Activated CD4-positive, alpha-beta T cell treated with anti-CD3 and anti-CD28 coated beads for 4 hours (primary cell): ENCODE results near the gene ANKRD13C.
"Not testable (repeated sequence)": the region's sequence is repeated elsewhere in the genome, so short reads cannot be mapped to it uniquely, and the experiment has no call there.

Experiments
- DNase-seq, 2 donors: peaks; one replicate each; pipeline ENCODE4 v3.0.0-alpha.2; 2020

ANKRD13C gene, protein sequence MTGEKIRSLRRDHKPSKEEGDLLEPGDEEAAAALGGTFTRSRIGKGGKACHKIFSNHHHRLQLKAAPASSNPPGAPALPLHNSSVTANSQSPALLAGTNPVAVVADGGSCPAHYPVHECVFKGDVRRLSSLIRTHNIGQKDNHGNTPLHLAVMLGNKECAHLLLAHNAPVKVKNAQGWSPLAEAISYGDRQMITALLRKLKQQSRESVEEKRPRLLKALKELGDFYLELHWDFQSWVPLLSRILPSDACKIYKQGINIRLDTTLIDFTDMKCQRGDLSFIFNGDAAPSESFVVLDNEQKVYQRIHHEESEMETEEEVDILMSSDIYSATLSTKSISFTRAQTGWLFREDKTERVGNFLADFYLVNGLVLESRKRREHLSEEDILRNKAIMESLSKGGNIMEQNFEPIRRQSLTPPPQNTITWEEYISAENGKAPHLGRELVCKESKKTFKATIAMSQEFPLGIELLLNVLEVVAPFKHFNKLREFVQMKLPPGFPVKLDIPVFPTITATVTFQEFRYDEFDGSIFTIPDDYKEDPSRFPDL

DNA sequence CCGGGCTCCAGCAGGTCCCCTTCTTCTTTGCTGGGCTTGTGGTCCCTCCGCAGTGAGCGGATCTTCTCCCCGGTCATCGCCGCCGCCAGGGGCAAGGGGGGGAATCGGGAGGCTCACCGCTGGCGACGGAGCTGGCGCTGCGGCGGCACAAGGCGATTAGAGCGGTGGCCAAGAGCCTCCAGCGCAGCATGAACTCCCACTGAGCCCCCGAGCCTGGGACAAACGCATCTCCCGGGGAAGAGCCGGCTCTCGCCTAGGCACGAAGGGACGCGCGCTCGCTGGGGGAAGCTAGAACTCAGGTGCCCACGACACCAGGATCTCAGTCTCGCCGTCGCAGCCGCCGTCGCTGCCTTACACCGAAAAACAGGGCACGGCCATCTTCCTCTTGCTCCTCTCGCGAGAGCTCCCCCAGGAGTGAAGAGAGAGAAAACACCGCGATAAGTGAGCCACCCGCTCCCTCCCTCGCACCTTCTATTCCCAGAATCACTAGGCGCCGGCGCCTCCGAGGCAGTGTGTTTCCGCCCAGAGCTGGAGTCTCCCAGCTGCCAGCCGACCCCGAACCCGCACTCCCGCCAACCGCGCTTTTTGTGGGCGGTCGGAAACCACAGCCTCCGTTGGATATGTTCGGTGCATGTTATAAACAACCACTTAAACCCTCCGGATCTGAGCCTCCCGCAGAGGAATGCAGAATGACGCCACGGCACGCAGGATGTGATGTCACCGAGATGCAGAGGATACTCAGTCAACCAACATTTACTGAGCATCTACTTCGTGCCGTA is at the start of gene ANKRD13C:
TSS of gene ANKRD13C (minus strand) at position 391 of the 779 bp plus-strand sequence. CDS start at position 77, 314 bp downstream.
- peak; percentile 89 to 92 for DNase-seq

DNA sequence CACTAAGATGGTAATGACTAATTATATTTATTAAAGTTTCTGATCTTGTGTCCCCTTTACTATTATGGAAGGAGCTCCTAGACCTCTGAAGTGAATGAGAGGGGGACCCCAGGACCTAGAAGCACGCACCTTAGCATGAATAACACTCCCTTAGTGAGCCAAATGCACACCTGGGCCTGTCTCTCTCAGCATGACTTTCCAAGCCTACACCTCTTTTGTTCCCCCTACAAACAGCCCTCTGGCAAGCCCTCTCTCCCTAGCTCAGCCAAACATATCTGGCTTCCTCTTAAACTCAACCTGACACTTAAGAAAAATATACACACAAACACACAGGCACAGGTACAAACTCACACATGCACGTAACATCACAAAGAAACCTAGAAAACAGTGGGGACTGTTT is 49.2 kb upstream of the ANKRD13C start:
- DNase-seq = no peak

DNA sequence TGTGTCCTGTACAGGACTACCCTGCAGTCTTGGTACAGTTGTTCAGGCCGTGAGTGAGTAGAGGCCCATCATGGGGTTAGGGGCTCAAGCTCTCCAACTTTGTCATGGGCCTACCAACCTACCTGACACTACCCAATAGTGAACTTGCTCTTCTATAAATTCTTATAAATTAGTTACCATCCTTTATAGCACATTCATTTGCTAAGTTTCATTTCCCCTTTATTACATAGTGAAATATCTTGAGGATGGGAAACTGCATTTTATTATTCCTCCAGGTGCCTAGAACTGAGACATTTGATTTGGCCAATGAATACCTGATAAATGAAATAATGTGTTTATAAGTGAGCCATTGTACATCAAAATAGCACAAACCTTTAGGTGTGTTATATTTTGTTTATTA is 47.5 kb upstream of the ANKRD13C start:
- DNase-seq = no peak

DNA sequence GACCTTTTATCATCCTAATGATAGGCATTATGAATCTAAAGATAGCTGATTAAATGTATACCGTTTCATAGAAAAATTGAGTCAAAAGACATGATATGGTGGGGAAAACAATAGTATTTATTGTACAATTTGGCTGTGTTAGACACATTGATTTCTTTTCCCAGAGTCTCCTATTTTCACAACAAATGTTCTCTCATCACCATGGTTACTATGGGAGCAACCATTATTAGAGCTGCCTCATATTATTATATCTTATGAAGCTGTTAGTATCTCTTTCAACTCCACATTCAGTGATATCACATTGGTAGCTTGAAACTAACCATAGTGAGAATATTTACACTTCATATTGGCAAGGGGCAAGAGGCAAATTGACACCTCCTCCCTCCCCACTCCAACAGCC is 45.8 kb upstream of the ANKRD13C start:
- no peak for DNase-seq

DNA sequence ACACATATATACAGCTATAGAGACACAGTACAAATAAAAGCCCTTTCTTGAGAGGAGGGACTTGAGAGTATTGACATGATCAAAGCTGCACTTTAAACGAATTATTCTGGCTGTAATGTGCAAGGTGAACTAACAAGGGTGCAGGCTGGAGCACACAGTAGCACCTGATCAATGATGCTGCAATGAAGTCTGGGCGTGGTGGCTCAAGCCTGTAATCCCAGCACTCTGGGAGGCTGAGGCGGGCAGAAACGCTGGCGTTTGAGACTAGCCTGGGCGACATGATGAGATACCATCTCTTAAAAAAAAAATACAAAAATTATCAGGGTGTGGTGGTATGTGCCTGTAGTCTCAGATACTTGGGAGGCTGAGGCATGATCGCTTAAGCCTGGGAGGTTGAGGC is 42.5 kb upstream of the ANKRD13C start:
- no peak for DNase-seq

DNA sequence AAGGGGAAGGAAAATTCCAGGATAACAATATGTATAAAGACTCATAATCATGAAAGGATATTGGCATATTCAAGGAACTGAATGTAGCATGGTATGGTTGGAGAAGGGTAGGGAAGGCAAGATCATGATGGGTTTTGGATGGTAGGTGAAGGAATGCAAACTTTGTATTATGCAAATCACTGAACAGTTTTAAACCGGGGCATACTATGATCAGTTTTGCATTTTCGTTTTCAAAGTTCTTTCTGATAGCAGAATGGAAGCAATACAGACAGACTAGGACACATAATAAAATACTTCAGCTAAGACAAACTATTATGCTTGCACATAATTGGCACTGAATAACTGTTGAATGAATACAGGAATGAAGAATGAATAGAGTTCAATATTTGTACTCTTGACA is 42.1 kb upstream of the ANKRD13C start:
- no peak for DNase-seq

DNA sequence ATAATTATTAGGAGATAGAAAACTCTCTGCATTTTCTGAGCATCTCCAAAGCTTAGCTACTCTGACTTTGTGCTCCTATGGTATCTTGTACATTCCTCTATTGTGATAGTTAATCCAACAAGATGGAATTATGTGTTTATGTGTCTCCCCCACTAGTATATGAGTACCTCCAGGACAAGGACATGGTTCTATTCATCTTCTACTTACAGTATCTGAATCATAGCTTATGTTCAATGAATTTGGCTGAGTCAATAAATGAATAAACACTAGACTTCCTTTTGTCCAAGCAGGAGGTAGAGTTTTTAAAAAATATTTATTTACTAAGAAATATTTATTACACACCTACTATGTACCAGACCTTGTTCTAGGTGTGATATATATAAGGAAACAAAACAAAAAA is 38.1 kb upstream of the ANKRD13C start:
- no peak for DNase-seq

DNA sequence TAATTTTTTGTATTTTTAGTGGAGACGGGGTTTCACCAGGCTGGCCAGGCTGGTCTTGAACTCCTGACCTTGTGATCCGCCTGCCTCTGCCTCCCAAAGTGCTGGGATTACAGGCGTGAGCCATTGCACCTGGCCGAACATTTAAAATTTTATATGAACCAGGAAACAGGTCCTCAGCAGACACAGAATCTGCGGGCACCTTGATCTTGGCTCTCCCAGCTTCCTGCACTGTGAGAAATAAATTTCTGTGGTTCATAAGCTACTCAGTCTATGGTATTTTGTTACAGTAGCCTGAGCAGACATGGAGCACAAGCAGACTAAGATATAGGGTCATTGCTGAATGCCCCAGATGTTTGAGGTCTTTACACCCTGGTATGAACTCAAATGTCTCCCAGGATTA is 33.0 kb upstream of the ANKRD13C start:
- no peak for DNase-seq

DNA sequence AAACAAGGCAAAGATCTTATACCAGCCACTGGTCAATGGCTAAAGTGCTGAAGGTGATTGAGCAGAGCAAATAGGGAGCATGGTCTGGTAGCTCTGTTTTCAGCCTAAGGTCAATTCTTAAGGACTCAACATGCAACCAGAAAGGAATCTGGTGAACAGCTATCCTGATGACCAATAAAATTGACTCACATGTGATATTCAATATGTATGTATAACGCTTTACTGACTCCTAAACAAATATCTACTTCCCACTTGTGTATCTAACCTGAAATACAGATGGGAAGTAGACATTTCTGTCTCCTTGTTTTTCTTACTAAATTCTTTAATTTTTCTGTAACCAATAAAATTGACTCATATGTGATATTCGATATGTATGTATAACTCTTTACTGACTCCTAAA is 31.6 kb upstream of the ANKRD13C start:
- no peak for DNase-seq

DNA sequence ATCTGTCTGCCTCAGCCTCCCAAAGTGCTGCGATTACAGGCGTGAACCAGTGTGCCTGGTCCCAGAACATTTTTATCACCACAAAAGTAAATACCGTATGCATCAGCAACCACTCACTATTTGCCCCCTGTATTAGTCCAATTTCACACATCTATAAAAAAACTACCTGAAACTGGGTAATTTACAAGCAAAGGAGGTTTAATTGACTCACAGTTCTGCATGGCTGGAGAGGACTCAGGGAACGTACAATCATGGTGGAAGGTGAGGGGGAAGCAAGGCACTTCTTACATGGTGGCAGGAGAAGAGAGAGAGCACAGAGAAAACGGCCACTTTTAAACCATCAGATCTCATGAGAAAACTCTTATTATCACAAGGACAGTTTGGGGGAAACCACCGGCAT is 31.0 kb upstream of the ANKRD13C start:
- no peak for DNase-seq

DNA sequence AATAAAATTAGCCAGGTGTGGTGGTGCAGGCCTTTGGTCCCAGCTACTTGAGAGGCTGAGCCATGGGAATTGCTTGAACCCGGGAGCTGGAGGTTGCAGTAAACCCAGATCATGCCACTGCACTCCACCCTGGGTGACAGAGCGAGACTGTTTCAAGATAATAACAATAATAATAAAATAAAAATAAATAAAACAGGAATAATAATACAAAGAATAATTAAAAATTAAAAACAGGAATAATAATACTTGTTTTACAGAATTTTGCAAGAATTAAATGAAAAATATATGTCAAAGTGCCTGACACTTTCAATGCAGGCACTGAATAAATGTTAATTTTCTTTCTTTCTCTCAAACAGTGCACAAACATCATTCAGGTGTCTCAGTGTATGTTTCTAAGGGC is 30.0 kb upstream of the ANKRD13C start:
- no peak for DNase-seq

DNA sequence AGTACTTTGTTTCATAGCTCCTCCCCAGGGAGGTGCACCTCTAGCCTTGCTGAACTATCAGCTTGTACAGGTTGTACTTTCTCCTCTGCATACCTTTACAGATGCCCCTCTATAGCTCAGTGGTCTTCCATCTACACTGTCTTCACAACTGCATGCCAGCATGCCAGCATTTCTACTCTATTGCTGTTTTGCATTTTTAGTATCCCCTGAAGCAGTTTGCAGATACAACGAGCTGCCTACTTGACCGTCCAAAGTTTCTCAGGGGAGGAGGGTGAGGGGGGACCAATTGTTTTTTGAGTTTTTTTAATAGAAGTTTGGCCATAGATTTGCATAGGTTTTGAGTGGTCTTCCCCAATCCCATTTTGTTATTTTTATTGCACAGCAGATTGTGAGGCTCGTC is 29.0 kb upstream of the ANKRD13C start:
- no peak for DNase-seq

DNA sequence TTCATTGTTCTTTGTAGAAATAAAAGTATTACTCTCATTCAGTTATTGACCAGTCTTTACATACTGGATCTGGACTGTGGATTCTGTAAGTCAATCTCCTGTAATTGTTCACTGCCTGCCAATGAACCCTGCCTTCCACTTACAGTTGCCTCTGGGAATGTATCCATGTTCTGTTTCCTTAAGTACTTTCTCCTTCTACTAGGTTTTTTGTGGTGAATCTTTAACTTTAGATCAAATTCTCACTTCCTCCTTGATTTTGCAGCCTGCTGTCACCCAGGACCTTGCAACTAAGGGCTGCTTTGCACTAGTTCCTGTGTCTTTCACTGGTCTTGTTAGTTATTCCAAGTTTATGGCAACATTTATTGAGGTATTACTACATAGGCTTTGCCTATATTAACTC is 28.2 kb upstream of the ANKRD13C start:
- DNase-seq = no peak

DNA sequence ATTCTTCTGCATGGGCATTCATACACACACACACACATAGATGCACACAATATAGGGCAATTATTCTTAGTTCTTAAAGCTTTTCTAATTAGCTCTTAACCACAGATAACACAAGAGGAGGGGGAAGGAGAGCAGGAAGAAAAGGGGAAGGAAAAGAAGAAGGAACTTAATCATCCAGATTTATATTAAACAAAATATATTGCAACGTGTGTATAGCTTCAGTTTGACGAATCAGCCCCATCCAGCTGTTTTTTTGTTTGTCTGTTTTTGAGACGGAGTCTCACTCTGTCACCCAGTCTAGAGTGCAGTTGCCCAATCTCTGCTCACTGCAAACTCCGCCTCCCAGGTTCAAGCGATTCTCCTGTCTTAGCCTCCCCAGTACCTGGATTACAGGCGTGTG is 21.7 kb upstream of the ANKRD13C start:
- DNase-seq = no peak

DNA sequence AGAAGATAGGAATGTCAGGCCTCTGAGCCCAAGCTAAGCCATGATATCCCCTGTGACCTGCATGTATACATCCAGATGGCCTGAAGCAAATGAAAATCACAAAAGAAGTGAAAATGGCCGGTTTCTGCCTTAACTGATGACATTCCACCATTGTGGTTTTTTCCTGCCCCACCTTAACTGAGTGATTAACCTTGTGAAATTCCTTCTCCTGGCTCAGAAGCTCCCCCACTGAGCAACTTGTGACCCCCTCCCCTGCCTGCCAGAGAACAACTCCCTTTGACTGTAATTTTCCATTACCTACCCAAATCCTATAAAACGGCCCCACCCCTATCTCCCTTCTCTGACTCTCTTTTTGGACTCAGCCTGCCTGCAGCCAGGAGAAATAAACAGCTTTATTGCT is 19.1 kb upstream of the ANKRD13C start:
- not testable (repeated sequence) for DNase-seq

DNA sequence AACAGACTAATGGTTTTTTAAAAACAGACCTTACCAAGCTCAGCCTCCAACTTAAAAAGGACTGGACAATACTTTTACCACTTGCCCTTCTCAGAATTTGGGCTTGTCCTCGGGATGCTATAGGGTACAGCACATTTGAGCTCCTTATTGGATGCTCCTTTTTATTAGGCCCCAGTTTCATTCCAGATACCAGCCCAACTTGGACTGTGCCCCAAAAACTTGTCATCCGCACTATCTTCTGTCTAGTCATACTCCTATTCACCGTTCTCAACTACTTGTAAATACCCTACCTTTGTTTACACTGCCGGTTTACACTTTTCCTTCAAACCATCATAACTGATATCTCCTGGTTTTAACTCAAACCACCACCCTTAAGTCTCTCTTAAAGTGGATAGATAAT is 17.9 kb upstream of the ANKRD13C start:
- DNase-seq = no peak

DNA sequence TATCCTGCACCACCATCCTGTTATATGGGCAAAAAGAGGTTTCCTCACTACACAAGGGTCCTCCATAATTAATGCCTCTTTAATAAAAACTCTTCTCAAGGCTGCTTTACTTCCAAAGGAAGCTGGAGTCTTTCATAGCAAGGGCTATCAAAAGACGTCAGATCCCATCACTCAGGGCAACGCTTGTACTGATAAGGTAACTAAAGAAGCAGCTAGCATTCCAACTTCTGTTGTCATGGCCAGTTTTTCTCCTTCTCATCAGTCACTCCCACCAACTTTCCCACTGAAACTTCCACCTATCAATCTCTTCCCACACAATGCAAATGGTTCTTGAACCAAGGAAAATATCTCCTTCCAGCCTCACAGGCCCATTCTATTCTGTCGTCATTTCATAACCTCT is 17.1 kb upstream of the ANKRD13C start:
- not testable (repeated sequence) for DNase-seq

DNA sequence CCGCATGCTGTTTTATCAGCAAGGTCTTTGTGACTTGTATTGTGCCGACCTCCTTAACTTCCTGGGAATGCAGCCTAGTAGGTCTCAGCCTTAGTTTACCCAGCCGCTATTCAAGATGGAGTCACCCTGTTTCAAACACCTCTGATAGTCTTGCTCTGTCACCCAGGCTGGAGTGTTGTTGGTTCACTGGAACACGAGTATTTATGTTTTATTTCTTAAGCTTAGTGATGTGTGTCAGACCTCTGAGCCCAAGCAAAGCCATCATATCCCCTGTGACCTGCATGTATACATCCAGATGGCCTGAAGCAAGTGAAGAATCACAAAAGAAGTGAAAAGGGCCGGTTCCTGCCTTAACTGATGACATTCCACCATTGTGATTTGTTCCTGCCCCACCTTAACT is 12.9 kb upstream of the ANKRD13C start:
- not testable (repeated sequence) for DNase-seq

DNA sequence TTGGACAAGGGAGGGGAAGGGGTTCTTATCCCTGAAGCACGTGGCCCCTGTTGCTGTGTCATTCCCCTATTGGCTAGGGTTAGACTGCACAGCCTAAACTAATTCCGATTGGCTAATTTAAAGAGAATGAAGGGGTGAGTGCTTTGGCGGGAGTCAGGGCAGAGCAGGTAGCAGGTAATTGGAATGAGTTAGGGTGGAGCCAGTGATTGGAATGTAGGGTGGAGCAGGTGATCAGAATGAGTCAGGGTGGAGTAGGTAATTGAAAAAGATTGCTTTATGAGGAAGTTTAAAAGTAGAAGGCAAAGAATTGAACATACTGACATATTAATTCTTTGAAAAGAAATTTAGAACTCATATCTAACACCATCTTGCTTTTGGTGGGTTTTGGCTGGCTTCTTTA is 12.5 kb upstream of the ANKRD13C start:
- not testable (repeated sequence) for DNase-seq

DNA sequence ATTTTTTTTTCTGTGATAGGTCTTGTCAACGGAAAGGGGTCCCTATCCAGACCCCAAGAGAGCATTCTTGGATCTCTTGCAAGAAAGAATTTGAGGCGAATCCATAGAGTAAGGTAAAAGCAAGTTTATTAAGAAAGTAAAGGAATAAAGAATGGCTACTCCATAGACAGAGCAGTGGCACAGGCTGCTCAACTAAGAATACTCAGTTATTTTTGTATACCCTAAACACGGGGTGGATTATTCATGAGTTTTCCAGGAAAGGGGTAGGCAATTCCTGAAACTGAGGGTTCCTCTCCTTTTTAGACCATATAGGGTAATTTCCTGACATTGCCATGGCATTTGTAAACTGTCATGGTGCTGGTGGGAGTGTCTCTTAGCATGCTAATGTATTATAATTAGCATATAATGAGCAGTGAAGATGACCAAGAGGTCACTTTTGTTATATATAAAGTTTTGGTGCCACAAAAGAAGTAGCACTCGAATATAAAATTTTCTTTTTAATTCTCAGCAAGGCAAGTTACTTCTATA is 12.0 kb upstream of the ANKRD13C start:
- not testable (repeated sequence) for DNase-seq

DNA sequence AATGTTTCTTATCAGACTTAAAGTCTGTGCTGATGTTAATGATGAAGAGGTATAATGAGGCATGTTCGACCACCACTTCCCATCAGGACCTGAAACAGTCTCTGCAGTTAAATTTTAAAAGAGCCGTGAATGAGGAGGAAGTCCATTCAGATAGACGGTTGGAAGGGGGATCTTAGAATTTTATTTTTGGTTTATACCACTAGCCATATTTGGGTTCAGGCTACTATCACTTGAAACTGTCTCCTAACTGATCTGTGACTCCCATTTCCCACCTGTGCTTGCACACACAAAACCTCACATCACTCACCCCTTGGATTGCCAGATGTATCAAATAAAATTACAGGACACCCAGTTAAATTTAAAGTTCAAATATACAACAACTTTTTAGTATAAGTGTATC is 9.9 kb upstream of the ANKRD13C start:
- DNase-seq = no peak

DNA sequence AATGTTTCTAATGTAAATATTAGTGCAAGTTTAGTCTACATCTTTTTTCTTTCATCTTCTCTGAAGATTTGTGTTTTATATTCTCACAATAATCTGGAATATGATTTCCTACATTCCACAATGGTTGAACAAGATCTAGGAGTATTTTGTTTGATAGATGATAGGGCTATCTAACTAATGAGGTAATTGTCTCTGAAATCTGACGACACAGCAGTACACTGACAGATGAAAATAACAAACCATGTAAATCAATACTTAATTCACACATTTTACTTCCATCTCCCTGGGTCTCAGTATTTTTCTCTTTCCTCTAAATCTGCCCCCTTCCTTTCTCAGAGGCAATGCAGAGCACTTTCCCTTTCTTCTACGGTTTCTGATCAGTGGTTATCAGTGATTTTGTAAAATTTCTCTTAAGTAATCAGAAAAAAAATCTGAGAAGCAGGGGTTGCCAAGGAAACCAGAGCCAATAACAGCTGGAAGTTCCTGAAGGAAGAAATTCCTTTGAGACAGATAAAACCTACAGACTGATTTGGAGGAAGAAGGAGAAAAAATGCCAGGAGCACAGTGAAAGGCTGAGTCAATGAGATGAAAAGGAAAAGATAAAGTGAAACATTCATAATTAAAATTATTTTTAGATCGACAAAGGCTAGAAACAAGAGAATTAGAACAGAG is 7.3 kb upstream of the ANKRD13C start:
- DNase-seq = no peak

DNA sequence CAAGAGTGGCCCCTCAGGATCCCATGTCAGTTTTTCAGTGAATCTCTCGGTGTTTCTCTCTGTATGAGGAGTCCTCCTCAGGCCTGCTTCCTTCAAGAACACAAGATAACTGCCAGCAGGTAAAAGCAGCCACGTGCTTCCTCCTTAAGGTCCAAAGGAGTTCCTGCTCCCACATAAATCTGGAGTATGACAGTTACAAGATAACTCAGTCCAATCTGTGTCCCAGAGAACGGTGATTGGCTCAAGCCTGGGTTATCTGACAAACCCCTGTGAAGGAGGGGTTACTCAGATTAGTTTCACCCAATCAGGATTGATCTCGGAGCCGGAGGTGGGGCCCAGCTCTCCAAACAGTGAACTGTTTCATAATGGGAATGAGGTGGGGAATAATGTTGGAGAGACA is 5.8 kb upstream of the ANKRD13C start:
- no peak for DNase-seq
